Activated CD8-positive, alpha-beta T cell treated with anti-CD3 and anti-CD28 coated beads for 36 hours (primary cell): ENCODE results near the gene LRRC58. TPM values are rescaled to one million over a fixed set of nuclear protein-coding genes. Genes with fewer than 3 reads are reported as not detected.
A peak's percentile ranks its signal among the peaks of the same experiment; 100 is the strongest.
"Not testable (repeated sequence)": the region's sequence is repeated elsewhere in the genome, so short reads cannot be mapped to it uniquely, and the experiment has no call there.

Experiments used
- ATAC-seq: fragments of 200-7000 bp; cut with Tn5 transposase; one replicate; pipeline ENCODE4 v1.10.0; 2021; ENCODE audit warnings: mild to moderate bottlenecking, moderate library complexity
- CTCF ChIA-PET: fragments of 350-600 bp; sonication (Branson Sonifier 250); formaldehyde crosslinking; loops from one replicate; lab custom pipeline; 2021; ENCODE audit warnings: antibody characterized with exemption; lab: Charles Lee
- POLR2A ChIA-PET: fragments of 350-600 bp; sonication (Branson Sonifier 250); formaldehyde crosslinking; loops from one replicate; lab custom pipeline; 2021; ENCODE audit warnings: antibody characterized with exemption; lab: Charles Lee
- DNase-seq: peaks from one replicate; pipeline ENCODE4 v3.0.0-alpha.2; 2020
- H3K27ac Mint-ChIP-seq: one replicate; pipeline ENCODE4 v1.8.0; 2021; ENCODE audit warnings: mild to moderate bottlenecking, mixed read lengths
- H3K27me3 Mint-ChIP-seq: one replicate; pipeline ENCODE4 v1.8.0; 2021; ENCODE audit warnings: mixed read lengths
- H3K36me3 Mint-ChIP-seq: one replicate; pipeline ENCODE4 v1.8.0; 2021; ENCODE audit warnings: low read depth, mixed read lengths
- H3K4me1 Mint-ChIP-seq: one replicate; pipeline ENCODE4 v1.8.0; 2021; ENCODE audit warnings: low read depth, mixed read lengths
- H3K4me3 Mint-ChIP-seq: one replicate; pipeline ENCODE4 v1.8.0; 2021; ENCODE audit warnings: mild to moderate bottlenecking, moderate library complexity, mixed read lengths
- H3K9me3 Mint-ChIP-seq: one replicate; pipeline ENCODE4 v1.8.0; 2021; ENCODE audit warnings: mixed read lengths
- intact Hi-C: fragments of 100-400 bp; cut with micrococcal nuclease; formaldehyde crosslinking; loops from one replicate; pipeline ENCODE4 v1.10.0; 2022
- total RNA-seq, 2 experiments: library from RNA; stranded (reverse); gene quantifications; one replicate each; pipeline ENCODE4 v1.2.3, GENCODE V29; 2021
- TF ChIP-seq, protein P1 (sequence below): fragments of 200-600 bp; IDR thresholded peaks from one replicate; pipeline ENCODE4 v1.8.0; 2022; ENCODE audit warnings: antibody characterized with exemption, mild to moderate bottlenecking

LRRC58 gene
- total RNA-seq, 2 experiments from 2014 or later, result 29.1 to 30.7 TPM

DNA sequence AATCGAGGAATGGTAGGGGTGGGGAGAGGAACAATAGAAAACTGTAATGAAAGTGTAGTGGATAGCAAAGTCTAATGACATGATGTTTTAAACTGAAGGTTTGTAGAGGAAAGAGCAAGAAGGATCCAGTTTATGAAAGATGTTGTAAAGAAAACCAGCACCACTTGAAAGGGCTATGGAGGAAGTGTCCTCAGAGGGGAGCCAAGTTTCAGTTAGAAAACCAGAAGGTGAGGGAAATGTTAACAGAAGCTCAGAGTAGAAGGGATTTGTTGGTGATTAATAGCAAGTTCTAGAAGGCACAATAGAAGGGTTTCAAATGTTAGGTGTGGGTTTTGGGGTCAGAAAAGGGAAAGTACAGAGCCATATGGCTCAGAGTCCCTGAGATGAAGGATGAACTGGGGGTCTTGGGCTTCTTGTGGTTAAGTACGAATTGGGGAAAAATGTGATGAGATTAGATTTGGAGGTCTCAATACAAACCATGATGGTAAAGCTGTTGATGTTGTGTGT is 33.8 kb upstream of the LRRC58 start:
- H3K27me3 Mint-ChIP-seq, result peaks cover 2% of the 10 kb centered on the region
- H3K36me3 Mint-ChIP-seq, result no peaks in the 10 kb centered on the region
- H3K27ac Mint-ChIP-seq, result no peak overlapping the region
- TF ChIP-seq, protein P1, sequence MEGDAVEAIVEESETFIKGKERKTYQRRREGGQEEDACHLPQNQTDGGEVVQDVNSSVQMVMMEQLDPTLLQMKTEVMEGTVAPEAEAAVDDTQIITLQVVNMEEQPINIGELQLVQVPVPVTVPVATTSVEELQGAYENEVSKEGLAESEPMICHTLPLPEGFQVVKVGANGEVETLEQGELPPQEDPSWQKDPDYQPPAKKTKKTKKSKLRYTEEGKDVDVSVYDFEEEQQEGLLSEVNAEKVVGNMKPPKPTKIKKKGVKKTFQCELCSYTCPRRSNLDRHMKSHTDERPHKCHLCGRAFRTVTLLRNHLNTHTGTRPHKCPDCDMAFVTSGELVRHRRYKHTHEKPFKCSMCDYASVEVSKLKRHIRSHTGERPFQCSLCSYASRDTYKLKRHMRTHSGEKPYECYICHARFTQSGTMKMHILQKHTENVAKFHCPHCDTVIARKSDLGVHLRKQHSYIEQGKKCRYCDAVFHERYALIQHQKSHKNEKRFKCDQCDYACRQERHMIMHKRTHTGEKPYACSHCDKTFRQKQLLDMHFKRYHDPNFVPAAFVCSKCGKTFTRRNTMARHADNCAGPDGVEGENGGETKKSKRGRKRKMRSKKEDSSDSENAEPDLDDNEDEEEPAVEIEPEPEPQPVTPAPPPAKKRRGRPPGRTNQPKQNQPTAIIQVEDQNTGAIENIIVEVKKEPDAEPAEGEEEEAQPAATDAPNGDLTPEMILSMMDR, result no peak
- intact Hi-C loops, result no loop called here
- no peak for DNase-seq
- no peaks in the 10 kb centered on the region for H3K4me1 Mint-ChIP-seq
- H3K9me3 Mint-ChIP-seq, result no peaks in the 10 kb centered on the region
- no peak for ATAC-seq
- POLR2A ChIA-PET, result interaction anchor here (0.7 kb wide), 1 partner anchor 61 kb away, joined by 3 read pairs; no protein-coding TSS in a partner anchor
- no peak overlapping the region for H3K4me3 Mint-ChIP-seq
- CTCF ChIA-PET, result interaction anchor here (1.1 kb wide), 1 partner anchor 34 kb away, joined by 3 read pairs; no protein-coding TSS in a partner anchor

- intact Hi-C loops, result no loop called here
- ATAC-seq (no peak), DNase-seq (no peak)
- no peak overlapping the region for H3K27ac Mint-ChIP-seq
- TF ChIP-seq, protein P1, result no peak
- POLR2A ChIA-PET, result interaction anchor here (0.6 kb wide), 1 partner anchor 23 kb away, joined by 4 read pairs; no protein-coding TSS in a partner anchor
- H3K9me3 Mint-ChIP-seq, result no peaks in the 10 kb centered on the region
- no peak overlapping the region for H3K4me3 Mint-ChIP-seq
- CTCF ChIA-PET, result interaction anchor here (1.6 kb wide), 1 partner anchor 9 kb away, joined by 3 read pairs; no protein-coding TSS in a partner anchor
- H3K4me1 Mint-ChIP-seq, result no peaks in the 10 kb centered on the region
- H3K36me3 Mint-ChIP-seq, result no peaks in the 10 kb centered on the region
- H3K27me3 Mint-ChIP-seq, result peaks cover 2% of the 10 kb centered on the region
Measured at GRCh38 chr3:120381503-120381902, 32.3 kb upstream of the LRRC58 start.

DNA sequence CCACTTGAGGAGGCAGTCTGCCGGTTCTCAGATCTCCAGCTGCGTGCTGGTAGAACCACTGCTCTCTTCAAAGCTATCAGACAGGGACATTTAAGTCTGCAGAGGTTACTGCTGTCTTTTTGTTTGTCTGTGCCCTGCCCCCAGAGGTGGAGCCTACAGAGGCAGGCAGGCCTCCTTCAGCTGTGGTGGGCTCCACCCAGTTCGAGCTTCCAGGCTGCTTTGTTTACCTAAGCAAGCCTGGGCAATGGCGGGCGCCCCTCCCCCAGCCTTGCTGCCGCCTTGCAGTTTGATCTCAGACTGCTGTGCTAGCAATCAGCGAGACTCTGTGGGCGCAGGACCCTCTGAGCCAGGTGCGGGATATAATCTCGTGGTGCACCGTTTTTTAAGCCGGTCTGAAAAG is 28.8 kb upstream of the LRRC58 start:
- intact Hi-C loops, H3K4me3 Mint-ChIP-seq, DNase-seq, H3K4me1 Mint-ChIP-seq, H3K27ac Mint-ChIP-seq, POLR2A ChIA-PET, CTCF ChIA-PET, H3K9me3 Mint-ChIP-seq, H3K27me3 Mint-ChIP-seq, ATAC-seq, H3K36me3 Mint-ChIP-seq: not testable (repeated sequence)

GRCh38 chr3:120370463-120370862 is 21.3 kb upstream of the LRRC58 start:
- Mint-ChIP-seq H3K4me3 (no peak overlapping the region), H3K4me1 (no peaks in the 10 kb centered on the region), H3K9me3 (no peaks in the 10 kb centered on the region), H3K27ac (no peak overlapping the region), H3K27me3 (peaks cover 13% of the 10 kb centered on the region), H3K36me3 (no peaks in the 10 kb centered on the region)
- CTCF ChIA-PET, result interaction anchor here (1.0 to 1.3 kb wide), 2 partner anchors 46 to 189 kb away, joined by 3 to 9 read pairs; no protein-coding TSS in a partner anchor
- TF ChIP-seq, protein P1, result no peak
- ATAC-seq, result peak; percentile 55
- POLR2A ChIA-PET, result no interaction called here
- intact Hi-C loops, result no loop called here
- DNase-seq, result no peak

- peaks cover 16% of the 10 kb centered on the region for H3K27me3 Mint-ChIP-seq
- DNase-seq (no peak), ATAC-seq (no peak)
- intact Hi-C loops, result no loop called here
- POLR2A ChIA-PET, result interaction anchor here (0.9 to 1.2 kb wide), 2 partner anchors 17 to 20 kb away, joined by 3 to 4 read pairs; partner anchors contain the start of gene LRRC58
- CTCF ChIA-PET, result interaction anchor here (1.2 to 1.3 kb wide), 2 partner anchors 13 to 48 kb away, joined by 3 to 9 read pairs; no protein-coding TSS in a partner anchor
- no peaks in the 10 kb centered on the region for H3K36me3 Mint-ChIP-seq
- H3K4me3 Mint-ChIP-seq, result no peak overlapping the region
- TF ChIP-seq, protein P1, result no peak
- no peak overlapping the region for H3K27ac Mint-ChIP-seq
- no peaks in the 10 kb centered on the region for H3K9me3 Mint-ChIP-seq
- no peaks in the 10 kb centered on the region for H3K4me1 Mint-ChIP-seq
Measured at GRCh38 chr3:120369037-120369467, 19.9 kb upstream of the LRRC58 start.
